Adipocyte (in vitro differentiated cells): ENCODE measurements around the gene GNB1.
"Not testable (repeated sequence)": the region's sequence is repeated elsewhere in the genome, so short reads cannot be mapped to it uniquely, and the experiment has no call there.

ENCODE experiments used
- DNase-seq: peaks from one replicate; pipeline ENCODE4 v3.0.0-alpha.2; 2015; ENCODE audit warnings: low read depth
- H3K27me3 ChIP-seq: replicated peaks from 2 replicates; pipeline ENCODE4 v1.7.0; 2013; ENCODE audit warnings: mild to moderate bottlenecking, low read length, moderate library complexity; ENCODE audit not compliant: control insufficient read depth, insufficient read depth
- H3K36me3 ChIP-seq: 2 replicates; pipeline ENCODE4 v1.7.0; 2013; ENCODE audit warnings: low read length, mild to moderate bottlenecking, moderate library complexity; ENCODE audit not compliant: control insufficient read depth, insufficient read depth, severe bottlenecking
- H3K4me1 ChIP-seq: 2 replicates; pipeline ENCODE4 v1.7.0; 2013; ENCODE audit warnings: mild to moderate bottlenecking, low read length, moderate library complexity; ENCODE audit not compliant: control insufficient read depth, insufficient read depth
- H3K4me3 ChIP-seq: 2 replicates; pipeline ENCODE4 v1.7.0; 2013; ENCODE audit warnings: mild to moderate bottlenecking, low read length, moderate library complexity
- H3K9ac ChIP-seq: 2 replicates; pipeline ENCODE4 v1.7.0; 2013; ENCODE audit warnings: mild to moderate bottlenecking, low read length, moderate library complexity
- H3K9me3 ChIP-seq: 2 replicates; pipeline ENCODE4 v1.7.0; 2013; ENCODE audit warnings: mild to moderate bottlenecking, low read length, moderate library complexity; ENCODE audit not compliant: control insufficient read depth

Gene GNB1

DNA sequence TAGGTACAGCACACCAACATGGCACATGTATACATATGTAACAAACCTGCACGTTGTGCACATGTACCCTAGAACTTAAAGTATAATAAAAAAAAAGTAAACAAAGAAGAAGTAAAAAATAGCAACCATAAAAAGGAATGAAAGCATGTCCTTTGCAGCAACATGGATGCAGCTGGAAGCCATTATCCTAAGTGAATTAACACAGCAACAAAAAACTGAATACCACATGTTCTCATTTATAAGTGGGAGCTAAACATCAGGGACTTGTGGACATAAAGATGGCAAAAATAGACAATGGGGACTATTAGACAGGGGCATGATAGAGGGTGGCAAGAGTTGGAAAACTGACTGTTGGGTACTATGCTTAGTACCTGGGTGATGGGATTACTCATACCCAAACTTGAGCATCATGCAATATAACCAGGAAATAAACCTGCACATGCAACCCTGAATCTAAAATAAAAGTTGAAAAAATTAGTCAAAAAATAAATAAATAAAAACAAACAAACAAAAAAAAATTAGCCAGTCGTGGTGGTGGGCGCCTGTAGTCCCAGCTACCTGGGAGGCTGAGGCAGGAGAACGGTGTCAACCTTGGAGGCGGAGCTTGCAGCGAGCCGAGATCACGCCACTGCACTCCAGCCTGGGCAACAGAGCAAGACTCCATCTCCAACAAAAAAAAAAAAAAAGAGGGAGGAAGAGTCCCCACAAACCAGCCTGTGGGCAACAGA lies 30.8 kb downstream of the GNB1 start:
- not testable (repeated sequence) for H3K9me3 ChIP-seq, H3K9ac ChIP-seq, H3K4me3 ChIP-seq, H3K27me3 ChIP-seq, H3K36me3 ChIP-seq
- H3K4me1 ChIP-seq = peaks cover 46% of the 10 kb centered on the region
- DNase-seq = peak; percentile 39

DNA sequence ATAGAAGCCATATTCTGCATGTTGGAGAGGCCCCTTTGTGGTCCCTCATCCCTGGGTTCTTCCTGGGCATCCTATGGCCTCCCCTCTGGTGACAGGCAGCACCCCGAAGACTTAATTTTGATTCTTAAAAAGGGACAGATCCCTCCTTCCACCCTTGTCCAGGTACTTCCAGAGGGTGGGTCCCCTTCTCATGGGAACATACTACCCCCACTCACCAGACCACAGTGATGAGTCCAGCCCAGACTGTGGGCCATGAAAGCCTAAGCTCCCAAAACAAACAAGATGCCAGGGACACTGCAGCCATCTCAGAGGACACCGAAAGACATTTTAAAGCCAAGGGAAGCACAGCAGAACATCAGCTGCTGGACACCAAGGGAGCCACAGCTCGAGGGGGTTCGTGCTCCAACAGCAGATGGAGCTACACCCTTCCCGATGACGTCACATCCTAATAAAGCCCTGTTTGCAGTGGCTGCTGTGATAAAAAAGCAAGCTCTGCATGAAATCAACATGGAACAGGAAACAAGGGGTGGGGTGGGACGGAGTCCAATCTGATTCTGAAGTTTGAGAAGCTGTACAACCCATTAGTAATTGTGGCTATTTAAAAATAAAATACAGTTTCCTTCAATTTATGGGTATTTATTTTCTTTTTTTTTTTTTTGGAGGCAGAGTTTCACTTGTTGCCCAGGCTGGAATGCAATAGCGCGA lies 32.4 kb downstream of the GNB1 start:
- Histone ChIP-seq H3K4me1 (peaks cover 46% of the 10 kb centered on the region), H3K36me3 (no peaks in the 10 kb centered on the region), H3K27me3 (no peaks in the 10 kb centered on the region), H3K9ac (peak overlapping the region; percentile 36), H3K9me3 (no peaks in the 10 kb centered on the region), H3K4me3 (peak overlapping the region; percentile 17)
- DNase-seq = peak; percentile 93

DNA sequence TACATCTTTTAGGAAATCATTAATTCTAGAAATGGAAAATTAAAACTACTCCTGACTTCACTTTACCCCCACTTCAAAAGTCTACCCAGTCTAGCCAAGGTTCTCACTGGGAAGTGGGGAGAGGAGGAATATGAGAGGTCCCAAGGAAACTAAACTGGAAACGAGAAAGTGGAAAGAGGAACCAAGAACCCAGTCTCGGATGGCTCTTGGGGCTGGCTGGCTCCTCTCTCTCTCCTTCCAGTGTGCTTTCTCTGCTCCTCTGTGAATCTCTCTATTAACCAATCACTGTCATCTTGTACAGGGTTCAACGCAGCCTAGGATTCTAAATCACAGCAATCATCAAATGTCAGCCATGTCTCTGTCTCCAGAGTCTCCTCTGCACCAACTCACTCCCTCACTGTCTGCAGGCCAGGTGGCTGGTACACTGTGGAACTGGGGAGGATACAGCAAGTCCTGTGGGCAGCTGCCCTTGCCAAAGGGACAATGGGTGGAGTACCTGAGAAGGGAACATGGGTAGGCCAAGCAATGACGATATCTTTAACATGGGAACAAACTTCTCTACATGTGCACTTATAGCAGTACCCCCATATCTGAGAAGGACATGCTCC lies 33.7 kb downstream of the GNB1 start:
- H3K4me3 ChIP-seq = no peak overlapping the region

DNA sequence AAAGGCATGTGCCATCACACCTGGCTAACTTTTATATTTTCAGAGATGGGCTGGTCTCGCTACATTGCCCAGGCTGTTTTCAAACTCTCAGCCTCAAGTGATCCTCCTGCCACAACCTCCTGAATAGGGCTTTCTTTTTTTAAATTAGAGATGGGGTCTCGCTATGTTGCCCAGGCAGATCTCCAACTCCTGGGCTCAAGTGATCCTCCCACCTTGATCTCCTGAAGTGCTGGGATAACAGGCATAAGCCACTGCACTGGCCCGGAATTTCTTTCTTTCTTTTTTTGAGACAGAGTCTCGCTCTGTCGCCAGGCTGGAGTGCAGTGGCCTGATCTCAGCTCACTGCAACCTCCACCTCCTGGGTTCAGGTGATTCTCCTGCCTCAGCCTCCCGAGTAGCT lies 34.7 kb downstream of the GNB1 start:
- DNase-seq, H3K4me3 ChIP-seq, H3K36me3 ChIP-seq, H3K9me3 ChIP-seq, H3K9ac ChIP-seq, H3K27me3 ChIP-seq: not testable (repeated sequence)
- peaks cover 35% of the 10 kb centered on the region for H3K4me1 ChIP-seq

More for the DNA sequence above, 33.7 kb downstream of the GNB1 start:
- H3K9me3 ChIP-seq = no peaks in the 10 kb centered on the region
- H3K36me3 ChIP-seq = no peaks in the 10 kb centered on the region
- H3K27me3 ChIP-seq = no peaks in the 10 kb centered on the region
- H3K4me1 ChIP-seq = peaks cover 36% of the 10 kb centered on the region
- H3K9ac ChIP-seq = no peak overlapping the region
- no peak for DNase-seq

DNA sequence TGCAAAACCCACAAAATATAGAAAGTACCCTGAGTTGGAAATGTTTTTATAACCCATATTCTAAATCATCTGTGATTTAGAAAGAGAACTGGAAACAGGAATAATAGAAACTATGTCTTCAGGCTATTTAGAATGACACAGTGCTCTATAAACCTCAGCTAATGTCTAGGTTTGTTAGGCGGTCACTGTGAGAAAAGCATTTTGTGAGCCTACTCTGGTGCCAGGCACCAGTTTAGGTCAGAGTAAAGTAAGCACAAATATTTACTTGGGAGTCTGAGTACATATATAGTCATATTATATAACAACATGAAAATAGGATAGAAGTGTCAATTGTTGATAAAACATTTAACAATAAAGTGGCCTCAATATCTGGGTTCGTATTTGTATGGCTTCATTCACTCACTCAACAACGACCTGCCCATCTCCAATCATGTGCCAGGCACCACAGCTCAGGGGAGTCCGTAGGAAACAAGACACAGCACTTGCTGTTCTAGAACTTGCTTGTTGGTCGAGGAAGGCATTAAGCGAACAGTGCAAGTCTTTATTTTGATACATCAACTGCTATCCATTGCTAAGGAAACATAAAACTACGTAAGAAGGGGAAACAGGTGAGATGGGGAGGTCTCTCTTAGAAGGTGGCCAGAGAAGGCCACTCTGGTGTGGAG lies 37.2 kb downstream of the GNB1 start:
- Histone ChIP-seq H3K36me3 (no peaks in the 10 kb centered on the region), H3K9ac (no peak overlapping the region), H3K4me1 (peaks cover 17% of the 10 kb centered on the region), H3K9me3 (no peaks in the 10 kb centered on the region), H3K4me3 (no peak overlapping the region), H3K27me3 (no peaks in the 10 kb centered on the region)
- no peak for DNase-seq

DNA sequence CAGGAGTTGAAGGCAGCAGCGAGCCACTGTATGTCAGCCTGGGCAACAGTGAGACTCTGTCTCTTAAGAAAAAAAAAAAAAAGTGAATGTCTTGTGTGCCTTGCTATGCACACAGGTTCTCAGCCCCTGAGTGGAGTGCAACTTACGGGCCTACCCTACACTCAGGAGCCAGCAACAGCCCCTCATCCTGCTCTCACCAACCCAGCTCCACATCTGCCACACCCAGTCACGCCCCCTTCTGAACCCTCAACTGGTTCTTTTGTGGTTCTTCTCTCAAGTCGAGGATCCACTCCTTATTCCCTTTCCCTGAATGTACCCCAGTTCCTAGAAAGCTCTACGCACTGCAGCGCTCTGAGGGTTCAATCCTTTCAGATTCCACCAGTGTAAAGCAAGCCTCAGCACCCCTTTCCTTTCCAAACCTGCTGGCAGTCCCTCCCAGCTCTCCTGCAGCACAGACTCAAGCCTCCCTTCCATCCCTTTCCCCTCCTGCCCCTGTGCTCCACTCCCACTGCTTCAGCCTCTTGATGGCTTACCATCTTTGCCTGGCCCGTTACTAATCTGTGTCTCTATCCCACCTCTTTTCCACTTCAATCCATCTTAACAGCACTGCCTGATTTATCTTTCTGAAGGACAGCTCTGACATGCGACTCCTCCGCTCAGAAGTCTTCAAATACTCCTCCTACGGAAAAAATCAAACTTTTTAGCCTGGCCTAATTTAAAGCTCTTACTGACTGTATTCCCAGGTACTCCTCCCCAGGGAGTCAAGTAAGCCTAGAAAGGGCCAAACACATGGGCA lies 38.1 kb downstream of the GNB1 start:
- peaks cover 9% of the 10 kb centered on the region for H3K4me1 ChIP-seq
- no peak overlapping the region for H3K4me3 ChIP-seq
- no peaks in the 10 kb centered on the region for H3K36me3 ChIP-seq
- no peak overlapping the region for H3K9ac ChIP-seq
- no peaks in the 10 kb centered on the region for H3K27me3 ChIP-seq
- DNase-seq = no peak
- H3K9me3 ChIP-seq = no peaks in the 10 kb centered on the region

DNA sequence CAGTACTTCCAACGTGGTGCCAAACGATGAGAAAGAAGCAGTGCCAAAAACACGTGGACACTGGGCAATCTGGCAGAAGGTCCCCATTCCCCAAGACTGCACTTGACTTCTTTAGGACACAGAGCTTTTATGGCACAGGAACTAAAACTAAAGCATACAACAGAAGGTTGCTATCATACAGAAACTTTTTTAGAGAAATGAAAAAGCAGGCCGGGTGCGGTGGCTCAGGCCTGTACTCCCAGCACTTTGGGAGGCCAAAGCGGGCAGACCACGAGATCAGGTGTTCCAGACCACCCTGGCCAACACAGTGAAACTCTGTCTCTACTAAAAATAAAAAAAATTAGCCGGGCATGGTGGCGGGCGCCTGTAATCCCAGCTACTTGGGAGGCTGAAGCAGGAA lies 43.0 kb downstream of the GNB1 start:
- Histone ChIP-seq H3K9me3 (no peaks in the 10 kb centered on the region), H3K4me1 (peaks cover 19% of the 10 kb centered on the region), H3K36me3 (no peaks in the 10 kb centered on the region), H3K27me3 (no peaks in the 10 kb centered on the region), H3K9ac (no peak overlapping the region), H3K4me3 (no peak overlapping the region)
- no peak for DNase-seq

DNA sequence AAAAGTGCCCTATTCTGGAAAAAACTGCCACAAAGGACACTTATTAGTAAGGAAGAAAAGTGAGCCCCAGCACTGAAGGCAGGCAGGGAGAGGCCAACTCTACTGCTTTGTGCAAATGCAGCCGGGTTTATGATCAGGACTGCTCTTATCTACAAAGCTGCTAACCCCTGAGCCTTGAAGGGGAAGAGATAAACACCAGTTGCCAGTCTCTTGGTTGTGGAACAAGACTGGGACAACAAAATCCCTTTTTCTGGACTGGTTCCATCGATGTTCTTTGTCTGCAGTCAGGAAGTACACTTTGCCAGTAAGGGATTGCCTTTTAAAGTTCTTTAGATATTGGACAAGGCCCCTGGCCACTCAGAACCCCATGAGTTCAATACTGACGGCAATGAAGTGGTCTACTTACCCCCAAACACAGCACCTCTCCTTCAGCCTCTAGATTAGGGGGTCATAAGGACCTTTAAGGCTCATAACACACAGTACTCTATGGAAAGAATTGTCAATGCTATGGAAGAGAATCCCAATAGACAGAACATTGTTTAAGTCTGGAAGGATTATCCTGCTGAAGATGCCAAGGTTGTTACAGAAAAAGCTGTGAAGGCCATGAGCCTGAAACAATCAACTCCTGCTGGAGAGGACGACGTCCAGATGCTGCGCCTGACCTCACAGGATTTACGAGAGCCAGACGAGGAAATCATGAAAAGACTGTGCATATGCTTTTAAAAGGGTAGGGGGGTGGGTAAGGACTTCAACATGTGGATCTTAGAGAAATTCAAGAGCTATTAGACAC lies 43.6 kb downstream of the GNB1 start:
- H3K9me3 ChIP-seq = no peaks in the 10 kb centered on the region
- DNase-seq = no peak
- H3K4me1 ChIP-seq = peaks cover 23% of the 10 kb centered on the region
- no peak overlapping the region for H3K4me3 ChIP-seq
- H3K27me3 ChIP-seq = no peaks in the 10 kb centered on the region
- no peak overlapping the region for H3K9ac ChIP-seq
- no peaks in the 10 kb centered on the region for H3K36me3 ChIP-seq

DNA sequence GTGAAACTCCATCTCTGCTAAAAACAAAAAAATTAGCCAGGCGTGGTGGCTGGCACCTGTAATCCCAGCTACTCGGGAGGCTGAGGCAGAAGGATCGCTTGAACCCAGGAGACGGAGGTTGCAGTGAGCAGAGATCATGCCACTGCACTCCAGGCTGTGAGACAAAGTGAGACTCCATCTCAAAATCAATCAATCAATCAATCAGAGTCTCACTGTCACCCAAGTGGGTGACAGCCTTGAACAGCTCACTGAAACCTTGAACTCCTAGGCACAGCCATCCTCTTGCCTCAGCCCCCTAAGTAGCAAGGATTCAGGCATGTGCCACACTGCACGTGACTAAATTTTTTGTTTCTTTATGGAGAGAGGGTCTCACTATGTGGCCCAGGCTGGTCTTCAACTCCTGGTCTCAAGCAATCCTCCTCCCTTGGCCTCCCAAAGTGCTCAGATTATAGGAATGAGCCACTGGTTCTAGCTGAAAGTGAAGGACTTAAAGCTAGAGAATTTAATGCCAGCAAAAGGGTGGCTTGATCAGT lies 44.4 kb downstream of the GNB1 start:
- Histone ChIP-seq H3K4me1 (peaks cover 29% of the 10 kb centered on the region), H3K9ac (no peak overlapping the region), H3K9me3 (no peaks in the 10 kb centered on the region), H3K36me3 (no peaks in the 10 kb centered on the region), H3K27me3 (no peaks in the 10 kb centered on the region), H3K4me3 (no peak overlapping the region)
- DNase-seq = no peak
